ENCODE measurements around the gene BPIFB2.

The BPIFB2 gene

GRCh38 chr20:33070111-33071053, 62.9 kb downstream of the BPIFB2 start:
- DNase-seq (ENCODE audit: low read depth), result no peak

GRCh38 chr20:33071198-33071597, 63.7 kb downstream of the BPIFB2 start:
- no peak for DNase-seq (ENCODE audit: low read depth)

GRCh38 chr20:33072362-33072761, 64.9 kb downstream of the BPIFB2 start:
- no peak for DNase-seq (ENCODE audit: low read depth)

GRCh38 chr20:33072813-33073212, 65.3 kb downstream of the BPIFB2 start:
- no peak for DNase-seq (ENCODE audit: low read depth)

All from stimulated activated CD8-positive, alpha-beta memory T cell treated with anti-CD3 and anti-CD28 coated beads, Interleukin-15, amount 100 ng/mL, for 24 hours (primary cell).